ENCODE data around the gene NAALADL2.

Gene NAALADL2

DNA sequence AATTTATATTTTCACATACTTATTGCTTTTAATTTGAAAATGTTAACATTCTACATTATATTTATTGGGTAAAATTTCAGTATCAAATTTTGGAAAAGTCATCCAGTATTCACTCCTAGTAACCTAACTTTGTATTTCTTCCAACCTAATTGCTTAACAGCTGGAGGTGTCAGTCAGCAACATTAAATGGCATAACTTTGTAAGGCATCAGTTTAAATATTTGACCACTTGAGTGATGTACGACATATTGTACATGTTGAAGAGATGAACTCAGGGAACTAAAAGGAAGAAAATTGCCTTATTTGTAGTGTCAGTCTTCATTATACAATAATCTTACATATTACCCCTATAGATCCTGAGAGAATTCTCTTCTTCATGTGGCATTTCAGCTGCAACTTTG lies 326.8 kb downstream of the NAALADL2 start:
- no peak overlapping the region for H3K27ac ChIP-seq
- DNase-seq (ENCODE audit: low read depth, low spot score): no peak

DNA sequence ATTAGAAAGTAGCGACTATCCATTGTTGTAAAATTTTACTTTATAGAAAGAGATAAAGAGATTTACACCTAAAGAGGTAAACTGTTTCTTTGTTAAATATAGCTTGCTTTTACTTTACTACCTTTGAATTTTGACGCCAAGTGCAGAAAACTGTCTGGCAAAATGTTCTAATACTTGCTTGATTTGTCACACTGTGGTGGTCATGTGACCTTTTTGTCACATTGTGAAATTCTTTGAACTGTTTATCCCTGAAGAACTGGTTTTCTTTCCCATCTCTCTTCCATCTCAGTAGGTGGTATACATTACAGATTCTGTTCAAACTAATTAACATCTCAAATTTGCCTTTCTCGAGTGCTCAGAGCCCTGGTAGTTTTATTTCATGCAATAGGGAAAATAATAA lies 327.4 kb downstream of the NAALADL2 start:
- H3K27ac ChIP-seq: no peak overlapping the region
- no peak for DNase-seq (ENCODE audit: low read depth, low spot score)

- no peak overlapping the region for H3K27ac ChIP-seq
- DNase-seq (ENCODE audit: low read depth, low spot score): no peak
These were observed 328.5 kb downstream of the NAALADL2 start for GRCh38 chr3:175187586-175187985.

DNA sequence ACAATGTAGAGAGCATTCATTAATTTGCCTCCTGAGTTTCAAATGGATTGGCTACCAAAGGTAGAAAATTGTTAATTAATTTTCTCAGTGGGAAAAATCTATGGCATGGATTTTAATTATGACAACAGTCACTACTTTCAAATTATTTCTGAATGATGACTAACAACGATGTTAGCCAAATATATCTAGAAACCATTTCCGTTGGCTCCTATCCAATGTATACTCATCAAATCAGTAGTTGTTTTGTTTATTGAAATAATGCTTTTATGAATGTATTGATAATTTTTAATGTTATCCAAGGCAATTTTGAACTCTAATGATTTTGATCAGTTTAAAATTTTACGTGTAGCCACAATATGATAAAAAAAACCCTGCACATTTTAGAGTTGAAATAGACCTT lies 333.4 kb downstream of the NAALADL2 start:
- DNase-seq (ENCODE audit: low read depth, low spot score): no peak
- no peak overlapping the region for H3K27ac ChIP-seq

- peak; percentile 73 for DNase-seq (ENCODE audit: low read depth, low spot score)
- peak overlapping the region; percentile 77 for H3K27ac ChIP-seq
These were observed 334.8 kb downstream of the NAALADL2 start for GRCh38 chr3:175193815-175194518.

DNA sequence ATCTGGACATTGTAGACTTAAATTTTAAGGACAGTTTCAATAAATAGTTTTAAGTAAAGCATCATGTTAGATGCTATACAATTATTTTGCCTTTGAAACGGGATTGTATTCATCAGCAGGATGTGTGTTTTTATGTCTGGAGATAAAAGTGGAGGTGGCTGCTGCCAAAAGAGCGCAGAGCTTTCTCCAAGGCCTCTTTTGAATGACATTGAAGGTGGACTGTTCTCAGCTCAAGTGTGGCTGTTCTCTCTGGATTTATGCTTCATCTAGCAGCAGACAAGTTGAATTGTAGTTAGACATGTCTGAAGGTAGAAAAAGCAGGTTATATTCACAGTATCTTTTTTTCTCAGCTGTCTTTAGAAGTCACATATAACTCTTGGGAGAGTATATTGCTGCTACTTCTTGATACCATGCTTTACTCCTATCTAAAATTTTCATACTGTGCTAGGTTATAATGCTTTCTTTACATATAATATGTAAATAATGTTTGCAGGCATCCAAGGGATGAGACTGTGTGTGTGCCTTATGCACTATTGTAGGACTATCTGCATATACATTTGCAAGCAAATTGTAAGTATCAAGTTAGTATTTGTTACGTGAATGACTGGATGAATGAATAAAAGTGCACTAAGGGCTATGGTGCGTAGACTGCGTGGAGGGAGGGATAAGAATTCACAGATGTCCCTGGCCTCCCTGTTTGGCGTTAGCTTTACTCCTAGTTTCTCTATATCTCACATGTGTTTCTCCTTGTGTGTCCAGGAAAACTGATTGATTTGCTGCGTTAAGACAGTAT lies 340.1 kb downstream of the NAALADL2 start:
- DNase-seq (ENCODE audit: low read depth, low spot score): no peak
- no peak overlapping the region for H3K27ac ChIP-seq

DNA sequence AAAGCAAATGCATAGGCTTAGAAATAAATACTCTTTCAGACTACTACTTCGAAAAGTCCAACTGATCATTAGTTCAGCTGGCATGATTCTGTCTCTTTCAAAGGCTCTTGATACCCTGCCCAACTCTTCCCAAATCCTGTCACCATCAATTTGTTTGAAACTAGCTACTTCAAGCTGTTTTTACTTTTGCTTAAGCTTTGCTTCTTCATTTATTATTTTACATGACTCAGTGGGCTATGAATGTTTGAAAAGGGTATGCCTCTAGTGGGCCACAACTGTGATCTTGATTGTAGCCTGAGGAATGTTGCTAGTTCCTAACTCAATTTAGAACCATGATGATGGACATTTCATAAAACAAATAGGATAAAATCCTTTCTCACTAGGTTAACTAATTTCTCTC lies 340.8 kb downstream of the NAALADL2 start:
- H3K27ac ChIP-seq: no peak overlapping the region
- no peak for DNase-seq (ENCODE audit: low read depth, low spot score)

GRCh38 chr3:175200391-175201095 lies 341.4 kb downstream of the NAALADL2 start:
- no peak overlapping the region for H3K27ac ChIP-seq
- DNase-seq (ENCODE audit: low read depth, low spot score): no peak

DNA sequence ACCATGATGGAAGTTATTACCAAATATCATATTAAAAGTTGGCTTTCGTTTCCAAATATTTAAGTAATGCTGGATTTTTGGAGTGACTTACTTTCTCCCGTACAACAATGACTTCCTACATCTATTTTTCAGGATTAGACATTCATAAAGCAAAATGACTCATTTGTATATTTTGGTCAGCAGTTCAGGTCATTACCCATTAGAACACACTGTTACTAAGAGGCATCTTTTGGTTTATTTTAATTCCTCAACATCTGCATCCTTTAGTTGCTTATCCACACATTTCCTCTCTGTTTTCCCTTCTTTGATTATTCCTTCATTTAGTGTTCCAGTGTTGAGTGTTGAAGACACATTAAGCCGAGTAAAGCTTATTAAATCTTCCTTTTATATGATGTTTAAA lies 348.2 kb downstream of the NAALADL2 start:
- no peak overlapping the region for H3K27ac ChIP-seq
- DNase-seq (ENCODE audit: low read depth, low spot score): no peak

DNA sequence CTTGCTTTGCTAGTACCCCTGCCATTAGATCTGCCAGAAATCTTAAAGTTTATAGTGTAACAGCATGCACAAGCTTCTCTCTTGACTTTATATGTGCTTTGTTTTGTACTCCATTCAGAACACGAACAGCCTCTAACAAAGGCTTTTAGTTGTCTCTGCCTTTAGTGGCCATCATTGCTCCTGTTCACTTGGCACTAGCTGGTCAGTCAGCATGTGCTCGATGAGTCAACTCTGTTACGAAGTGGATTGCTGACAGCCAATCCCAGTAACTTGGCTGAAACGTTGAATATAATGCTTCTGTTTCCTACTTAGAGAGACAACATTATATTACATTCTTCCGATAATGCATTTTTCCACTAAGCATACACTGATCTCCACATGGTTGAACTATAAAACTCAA lies 349.2 kb downstream of the NAALADL2 start:
- no peak overlapping the region for H3K27ac ChIP-seq
- DNase-seq (ENCODE audit: low read depth, low spot score): no peak

GRCh38 chr3:175211466-175211865 lies 352.3 kb downstream of the NAALADL2 start:
- H3K27ac ChIP-seq: no peak overlapping the region
- no peak for DNase-seq (ENCODE audit: low read depth, low spot score)

DNA sequence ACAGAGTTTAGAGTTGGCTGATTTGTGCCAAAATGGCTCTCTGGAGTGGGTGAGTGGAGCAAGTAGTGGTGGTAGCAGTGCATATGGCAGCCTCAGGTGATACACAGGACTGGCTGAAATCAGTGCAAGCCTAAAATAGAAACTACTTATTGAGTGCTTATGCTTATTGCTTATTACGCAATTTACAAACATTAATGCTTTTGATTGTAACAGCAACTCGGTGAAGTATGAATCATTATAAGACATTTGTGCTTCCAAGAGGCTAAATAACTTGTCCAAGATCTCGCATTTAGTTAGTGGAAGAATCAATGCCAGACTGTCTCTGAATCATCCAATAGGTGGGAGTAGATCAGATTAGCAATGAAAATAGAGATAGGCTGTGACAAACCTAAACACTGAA lies 353.8 kb downstream of the NAALADL2 start:
- peak; percentile 41 for DNase-seq (ENCODE audit: low read depth, low spot score)
- no peak overlapping the region for H3K27ac ChIP-seq

GRCh38 chr3:175214216-175214615 lies 355.1 kb downstream of the NAALADL2 start:
- H3K27ac ChIP-seq: no peak overlapping the region
- DNase-seq (ENCODE audit: low read depth, low spot score): no peak

GRCh38 chr3:175215833-175216232 lies 356.7 kb downstream of the NAALADL2 start:
- DNase-seq (ENCODE audit: low read depth, low spot score): no peak
- H3K27ac ChIP-seq: no peak overlapping the region

DNA sequence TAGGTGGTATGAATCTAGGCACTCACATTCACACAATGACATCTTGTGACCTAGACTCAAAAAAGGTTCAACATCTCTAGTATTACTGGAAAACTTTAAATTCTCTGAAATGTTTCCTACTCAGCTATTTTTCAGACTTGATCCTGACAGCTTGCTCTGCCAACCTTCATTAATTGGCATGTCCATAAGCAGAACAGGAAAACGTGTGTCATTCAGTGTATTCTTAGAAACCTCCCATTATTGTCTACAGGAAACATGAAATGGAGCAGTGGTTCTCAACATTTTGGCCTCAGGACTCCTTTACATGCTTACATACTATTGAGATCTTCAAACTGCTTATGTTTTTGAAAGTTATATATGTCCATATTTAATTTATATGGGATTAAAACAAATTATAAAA lies 363.2 kb downstream of the NAALADL2 start:
- no peak overlapping the region for H3K27ac ChIP-seq
- DNase-seq (ENCODE audit: low read depth, low spot score): no peak

GRCh38 chr3:175224051-175224450 lies 364.9 kb downstream of the NAALADL2 start:
- H3K27ac ChIP-seq: no peak overlapping the region
- DNase-seq (ENCODE audit: low read depth, low spot score): no peak

DNA sequence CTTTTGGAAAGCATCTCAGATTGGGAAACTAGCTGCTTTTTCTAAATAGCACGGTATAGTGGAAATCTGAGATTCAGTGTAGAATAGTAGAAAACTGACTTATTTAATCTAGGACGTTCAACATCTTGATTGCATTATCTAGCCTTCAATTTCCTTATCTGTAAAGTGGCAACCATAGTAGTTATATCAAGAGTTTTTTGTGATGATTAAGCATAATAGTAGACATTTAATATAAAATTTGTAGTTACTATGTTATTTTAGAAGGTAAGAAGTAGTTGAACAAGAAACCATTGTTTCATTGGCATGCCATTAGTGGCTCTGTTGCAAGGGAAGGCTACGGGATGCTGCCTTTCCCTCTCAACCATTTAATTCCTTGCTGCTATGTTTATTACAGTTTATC lies 367.3 kb downstream of the NAALADL2 start:
- DNase-seq (ENCODE audit: low read depth, low spot score): no peak
- no peak overlapping the region for H3K27ac ChIP-seq

- no peak for DNase-seq (ENCODE audit: low read depth, low spot score)
- no peak overlapping the region for H3K27ac ChIP-seq
These were observed 368.0 kb downstream of the NAALADL2 start for GRCh38 chr3:175227126-175227525.

DNA sequence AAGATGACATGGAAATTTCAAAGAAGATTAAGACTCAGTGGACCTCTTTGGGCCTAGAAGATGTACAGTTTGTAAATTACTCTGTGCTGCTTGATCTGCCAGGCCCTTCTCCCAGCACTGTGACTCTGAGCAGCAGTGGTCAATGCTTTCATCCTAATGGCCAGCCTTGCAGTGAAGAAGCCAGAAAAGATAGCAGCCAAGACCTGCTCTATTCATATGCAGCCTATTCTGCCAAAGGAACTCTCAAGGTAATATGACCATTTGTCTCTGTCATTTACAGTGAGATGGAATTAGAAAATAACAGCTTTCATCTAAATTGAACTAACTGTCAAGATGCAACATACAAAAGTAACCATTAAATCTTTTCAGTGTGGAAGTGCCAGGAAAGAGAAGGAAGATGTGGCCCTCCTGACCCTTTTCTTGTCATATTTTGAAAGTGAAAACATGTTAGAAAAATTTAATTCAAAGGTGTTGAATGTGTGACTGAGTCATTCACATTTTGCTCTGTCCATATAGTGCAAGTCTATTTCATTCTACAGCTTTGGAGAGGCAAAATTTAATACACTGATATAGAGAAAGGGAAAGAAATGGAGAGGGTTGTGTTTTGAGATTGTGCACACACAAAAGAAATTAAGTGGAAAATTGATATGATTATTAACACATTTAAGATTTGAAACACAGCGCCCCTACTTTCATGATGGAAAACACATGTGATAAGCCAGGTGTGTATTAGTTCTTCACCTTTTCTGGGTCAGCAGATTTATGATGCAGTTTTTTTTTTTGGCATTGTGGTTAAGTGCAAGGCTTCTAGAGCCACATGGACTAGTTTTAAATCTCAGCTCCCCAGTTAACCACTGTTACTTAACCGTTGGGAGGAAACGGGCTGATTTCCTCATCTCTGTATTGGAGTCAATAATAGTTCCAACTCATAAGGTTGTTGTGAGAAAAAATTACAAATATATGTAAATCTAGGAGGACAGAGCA lies 375.1 kb downstream of the NAALADL2 start:
- no peak overlapping the region for H3K27ac ChIP-seq
- no peak for DNase-seq (ENCODE audit: low read depth, low spot score)

DNA sequence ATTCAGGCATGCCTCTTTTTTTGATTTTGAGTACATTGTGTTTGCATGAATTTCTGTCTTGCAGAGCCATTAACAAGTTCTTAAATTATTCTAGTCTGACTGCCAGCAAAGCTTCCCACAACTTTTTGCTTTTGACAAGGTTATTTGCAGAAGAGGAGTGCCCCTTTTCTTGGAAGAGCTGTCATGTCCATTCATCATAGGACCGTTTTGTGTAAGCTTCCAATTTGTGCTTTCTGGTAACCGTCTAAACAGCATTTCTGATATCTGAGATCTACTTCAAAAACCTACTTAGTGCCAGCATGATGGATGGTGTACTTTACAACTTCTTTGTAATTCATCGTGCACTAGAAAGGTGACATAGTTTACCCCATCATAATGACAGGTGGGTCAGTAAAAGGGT lies 379.7 kb downstream of the NAALADL2 start:
- no peak overlapping the region for H3K27ac ChIP-seq
- DNase-seq (ENCODE audit: low read depth, low spot score): no peak
